C4-2B (cell line): ENCODE results near the gene VMO1.

Experiments
- H3K27ac ChIP-seq: fragments of 450-650 bp; 2 replicates; pipeline ENCODE4 v1.5.1; 2017
- ZFX ChIP-seq: fragments of 450-650 bp; IDR thresholded peaks from 2 replicates; pipeline ENCODE4 v1.6.1; 2017
- TF ChIP-seq, protein P1 (sequence below): fragments of 450-650 bp; conservative IDR thresholded peaks from 2 replicates; pipeline ENCODE4 v1.5.1; 2017; ENCODE audit warnings: mild to moderate bottlenecking

Gene VMO1

DNA sequence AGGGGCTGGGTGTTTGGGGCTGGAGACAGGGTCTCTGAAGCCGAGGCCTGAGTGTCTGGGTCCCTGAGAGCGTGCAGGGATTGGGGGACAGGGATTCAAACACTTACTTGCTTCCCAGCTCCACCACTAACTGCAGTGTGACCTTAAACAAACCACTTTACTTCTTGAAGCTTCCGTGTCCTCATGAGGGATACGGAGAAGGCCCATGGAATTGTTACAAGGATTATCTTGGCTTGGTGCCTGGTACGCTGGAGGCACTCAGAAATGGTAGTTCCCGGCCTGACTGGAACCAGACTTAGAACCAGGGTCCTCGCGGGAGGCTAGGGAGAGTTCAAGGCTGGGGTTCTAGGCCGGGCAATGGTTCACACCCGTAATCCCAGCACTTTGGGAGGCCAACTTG, 43.5 kb downstream of the VMO1 start:
- TF ChIP-seq ZFX: no peak
- TF ChIP-seq, protein P1, sequence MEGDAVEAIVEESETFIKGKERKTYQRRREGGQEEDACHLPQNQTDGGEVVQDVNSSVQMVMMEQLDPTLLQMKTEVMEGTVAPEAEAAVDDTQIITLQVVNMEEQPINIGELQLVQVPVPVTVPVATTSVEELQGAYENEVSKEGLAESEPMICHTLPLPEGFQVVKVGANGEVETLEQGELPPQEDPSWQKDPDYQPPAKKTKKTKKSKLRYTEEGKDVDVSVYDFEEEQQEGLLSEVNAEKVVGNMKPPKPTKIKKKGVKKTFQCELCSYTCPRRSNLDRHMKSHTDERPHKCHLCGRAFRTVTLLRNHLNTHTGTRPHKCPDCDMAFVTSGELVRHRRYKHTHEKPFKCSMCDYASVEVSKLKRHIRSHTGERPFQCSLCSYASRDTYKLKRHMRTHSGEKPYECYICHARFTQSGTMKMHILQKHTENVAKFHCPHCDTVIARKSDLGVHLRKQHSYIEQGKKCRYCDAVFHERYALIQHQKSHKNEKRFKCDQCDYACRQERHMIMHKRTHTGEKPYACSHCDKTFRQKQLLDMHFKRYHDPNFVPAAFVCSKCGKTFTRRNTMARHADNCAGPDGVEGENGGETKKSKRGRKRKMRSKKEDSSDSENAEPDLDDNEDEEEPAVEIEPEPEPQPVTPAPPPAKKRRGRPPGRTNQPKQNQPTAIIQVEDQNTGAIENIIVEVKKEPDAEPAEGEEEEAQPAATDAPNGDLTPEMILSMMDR: no peak
- H3K27ac ChIP-seq: peak overlapping the region; percentile 35

DNA sequence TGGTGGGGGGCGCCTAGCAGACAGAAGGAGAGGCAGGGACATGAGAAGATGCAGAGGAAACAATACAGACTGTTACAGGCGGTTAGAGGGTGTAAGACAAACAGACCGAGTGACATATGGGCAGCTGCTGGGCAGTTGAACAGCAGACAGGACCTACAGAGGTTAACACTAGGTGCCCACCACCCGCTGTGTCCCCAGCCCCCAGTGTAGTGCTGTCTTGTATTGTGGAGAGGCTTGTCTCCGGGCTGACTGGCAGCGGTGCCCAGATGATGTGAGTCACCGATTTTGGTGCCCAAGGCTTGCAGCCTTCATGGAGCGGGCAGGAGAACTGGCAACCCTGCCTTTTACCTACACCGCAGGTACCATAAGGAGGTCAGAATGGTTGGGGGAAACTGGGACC, 44.0 kb downstream of the VMO1 start:
- TF ChIP-seq, protein P1: no peak
- TF ChIP-seq ZFX: no peak
- peak overlapping the region; percentile 35 for H3K27ac ChIP-seq

DNA sequence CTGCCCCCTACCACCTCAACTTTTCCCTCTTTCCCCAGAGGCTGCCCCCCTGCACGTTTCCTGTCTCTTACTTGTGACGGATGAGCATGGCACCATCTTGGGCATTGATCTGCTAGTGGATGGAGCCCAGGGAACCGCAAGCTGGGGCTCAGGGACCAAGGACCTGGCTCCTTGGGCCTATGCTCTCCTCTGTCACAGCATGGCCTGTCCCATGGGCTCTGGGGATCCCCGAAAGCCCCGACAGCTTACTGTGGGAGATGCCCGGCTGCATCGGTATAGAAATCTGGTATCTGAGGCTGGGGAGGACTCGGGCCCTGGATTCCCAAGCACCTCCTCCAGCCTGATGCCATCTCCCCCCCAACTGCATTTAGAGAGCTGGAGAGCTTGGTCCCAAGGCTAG, 44.6 kb downstream of the VMO1 start:
- no peak for TF ChIP-seq ZFX
- TF ChIP-seq, protein P1: no peak
- no peak overlapping the region; the same call in 1 of the 2 replicates for H3K27ac ChIP-seq

DNA sequence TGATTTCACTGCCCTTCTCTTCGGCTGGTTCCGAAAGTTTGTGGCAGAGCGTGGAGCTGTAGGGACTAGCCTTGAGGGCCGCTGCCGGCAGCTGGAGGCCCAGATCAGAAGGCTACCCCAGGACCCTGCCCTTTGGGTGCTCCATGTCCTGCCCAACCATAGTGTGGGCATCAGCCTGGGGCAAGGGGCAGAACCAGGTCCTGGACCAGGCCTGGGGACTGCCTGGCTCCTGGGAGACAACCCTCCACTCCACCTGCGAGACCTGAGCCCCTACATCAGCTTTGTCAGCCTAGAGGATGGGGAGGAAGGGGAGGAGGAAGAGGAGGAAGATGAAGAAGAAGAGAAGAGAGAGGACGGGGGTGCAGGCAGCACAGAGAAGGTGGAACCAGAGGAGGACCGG, 45.6 kb downstream of the VMO1 start:
- H3K27ac ChIP-seq: no peak overlapping the region
- no peak for TF ChIP-seq ZFX
- TF ChIP-seq, protein P1: no peak

DNA sequence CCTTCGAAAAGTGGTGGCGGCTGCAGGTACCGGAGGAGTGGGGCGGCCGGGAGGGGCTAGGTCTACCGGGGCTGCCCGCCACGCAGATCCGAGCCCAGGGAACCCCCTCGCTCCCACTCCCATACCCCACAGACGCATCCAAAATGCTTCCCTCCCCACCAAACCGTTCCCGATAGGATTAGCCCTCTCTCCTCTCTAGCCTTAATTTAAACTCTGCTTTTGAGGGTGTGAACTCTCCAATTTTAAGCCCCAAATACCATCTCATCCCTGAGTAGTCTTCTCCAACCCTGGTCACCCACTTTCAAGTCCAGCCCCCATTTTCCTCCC, 46.2 kb downstream of the VMO1 start:
- TF ChIP-seq, protein P1: no peak
- TF ChIP-seq ZFX: no peak
- peak overlapping the region; percentile 72 for H3K27ac ChIP-seq

DNA sequence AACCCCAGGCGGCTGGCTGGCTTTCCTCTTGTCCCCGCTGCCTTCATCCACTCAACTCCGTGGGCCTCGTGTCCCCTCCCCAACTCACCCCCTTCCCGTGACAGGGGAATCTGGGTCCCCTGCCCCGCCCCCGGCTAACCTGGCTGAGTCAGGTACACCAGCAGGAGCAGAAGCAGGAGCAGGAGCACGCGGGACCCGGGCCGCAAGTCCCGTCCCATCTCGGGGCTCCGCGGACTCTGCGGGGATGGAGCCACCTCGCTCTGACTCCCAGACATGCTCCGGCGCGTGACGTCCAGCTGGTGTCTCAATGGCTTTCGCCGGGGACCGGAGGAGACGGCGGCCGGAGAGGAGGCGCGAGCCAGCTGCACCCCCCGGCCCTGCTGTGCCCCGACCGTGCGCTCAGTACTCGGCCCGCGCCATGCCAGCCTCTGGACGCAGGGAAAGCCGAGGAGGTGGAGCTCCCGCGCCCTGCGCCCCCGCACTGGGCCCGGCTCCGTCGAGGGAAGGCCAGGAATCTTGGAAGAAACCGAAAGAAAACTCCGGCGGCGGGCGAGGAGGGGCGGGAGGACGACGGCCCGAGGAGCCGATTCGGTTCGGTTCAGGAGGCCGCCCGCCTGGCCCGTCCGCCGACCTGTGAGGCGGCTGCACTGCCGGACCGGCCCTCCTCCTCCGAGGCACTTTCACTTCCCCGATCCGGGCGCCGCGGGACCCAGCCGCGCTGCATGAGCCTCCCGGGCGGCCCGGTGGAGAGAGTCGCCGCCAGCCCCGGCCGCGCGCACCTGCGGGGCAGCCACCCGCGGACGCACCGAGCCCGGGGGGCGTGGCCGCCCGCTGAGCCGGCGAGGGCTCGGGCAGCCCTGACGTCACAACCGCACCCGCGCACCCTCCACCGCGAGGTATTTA, 46.8 kb downstream of the VMO1 start, which contains the start of the genes CXCL16 and ZMYND15:
CXCL16 (minus strand) TSS at position 807 of the 903 bp plus-strand sequence; CDS start at position 218, 589 bp downstream.
ZMYND15 (plus strand) TSS at position 712 of the 903 bp plus-strand sequence. CDS start 716 bp downstream, outside the sequence.
- TF ChIP-seq ZFX: peak; percentile 91; the same call in 1 of the 2 replicates
- TF ChIP-seq, protein P1: no peak
- peak within 1 kb of the TSS; percentile 72 for H3K27ac ChIP-seq
